GM19023 (cell line): ENCODE measurements around the gene RAD1.

Experiments used
- ATAC-seq: cut with Tn5 transposase; IDR thresholded peaks from one replicate; pipeline ENCODE4 v1.9.1; 2021; ENCODE audit warnings: mild to moderate bottlenecking, moderate library complexity; ENCODE audit not compliant: unreplicated experiment

Gene RAD1

DNA sequence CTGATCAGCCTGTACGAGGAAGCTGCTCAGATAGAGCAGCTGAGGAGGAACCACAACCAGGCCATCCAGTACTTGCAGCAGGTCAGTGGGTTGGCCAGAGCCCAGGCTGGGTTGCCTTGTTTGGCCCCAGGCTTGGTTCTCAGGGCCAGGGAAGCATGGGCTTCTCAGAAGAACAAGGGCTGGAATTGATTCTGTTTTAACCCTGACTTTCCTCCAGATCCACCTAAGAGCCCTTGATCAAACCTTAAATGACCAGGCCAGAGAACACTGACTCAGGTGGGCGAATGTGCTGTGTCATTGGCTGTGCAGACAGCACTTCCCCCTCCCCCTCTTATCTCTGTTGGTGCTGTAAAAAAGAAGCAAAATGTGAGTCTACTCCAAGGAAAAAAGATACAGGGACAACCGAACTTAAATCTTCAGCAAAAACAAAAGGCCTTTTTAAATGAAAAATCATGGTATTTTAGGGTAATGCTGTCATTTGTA, 48.3 kb downstream of the RAD1 start:
- ATAC-seq = no peak

DNA sequence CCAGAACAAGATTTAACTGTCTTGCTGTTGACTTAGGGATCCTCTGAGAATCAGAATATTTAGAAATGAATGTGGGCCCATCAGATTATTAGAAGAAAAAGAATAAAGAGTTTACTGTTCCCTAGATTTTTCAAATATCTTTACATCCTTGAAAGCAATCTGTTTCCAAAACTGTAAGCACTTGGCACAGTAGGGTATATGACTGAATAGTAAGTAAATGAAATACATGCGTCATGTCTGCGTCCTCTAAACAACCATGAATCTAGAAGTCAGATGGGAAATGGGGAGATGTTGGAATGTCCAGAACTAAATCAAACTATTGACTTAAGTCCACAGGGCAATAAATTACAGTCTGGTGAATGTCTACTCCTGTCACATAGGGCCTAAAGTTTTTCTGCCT, 50.2 kb downstream of the RAD1 start:
- no peak for ATAC-seq

DNA sequence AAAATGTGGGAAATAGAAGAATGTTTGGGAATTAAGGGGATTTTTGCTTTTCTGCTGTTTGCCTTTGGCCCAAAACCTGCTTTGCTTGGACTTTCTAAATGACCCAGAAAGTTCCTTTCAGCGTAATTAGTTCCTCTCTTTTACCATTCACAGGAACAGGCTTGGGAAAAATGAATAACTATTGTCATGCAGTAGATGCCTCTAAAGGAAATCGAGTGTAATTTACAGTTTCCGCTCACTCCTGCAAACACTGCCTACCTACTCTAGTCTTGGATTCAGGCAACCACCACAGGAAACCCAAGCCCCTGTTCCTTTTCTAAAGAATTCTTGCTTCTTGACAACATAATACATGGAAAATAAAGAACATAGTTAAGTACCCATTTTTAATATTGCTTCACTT, 51.4 kb downstream of the RAD1 start:
- ATAC-seq = no peak

DNA sequence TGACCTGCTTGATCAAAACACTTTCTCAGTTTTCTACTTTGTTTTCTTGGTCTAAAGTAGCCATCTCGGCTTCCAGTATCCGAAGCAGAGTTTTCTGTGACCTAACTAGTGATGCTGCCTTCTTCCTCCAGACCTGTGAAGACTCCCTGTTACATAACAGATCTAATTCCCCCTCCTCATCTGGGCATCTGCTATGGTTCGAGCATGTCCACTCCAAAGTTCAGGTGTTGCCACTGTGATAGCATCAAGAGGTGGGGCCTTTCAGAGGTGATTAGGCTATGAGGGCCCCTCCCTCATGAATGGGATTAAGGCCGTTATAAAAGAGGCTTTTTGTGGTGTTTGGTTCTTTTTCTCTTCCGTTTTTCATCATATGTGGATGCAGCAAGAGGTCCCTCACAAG, 56.1 kb downstream of the RAD1 start:
- ATAC-seq = no peak

DNA sequence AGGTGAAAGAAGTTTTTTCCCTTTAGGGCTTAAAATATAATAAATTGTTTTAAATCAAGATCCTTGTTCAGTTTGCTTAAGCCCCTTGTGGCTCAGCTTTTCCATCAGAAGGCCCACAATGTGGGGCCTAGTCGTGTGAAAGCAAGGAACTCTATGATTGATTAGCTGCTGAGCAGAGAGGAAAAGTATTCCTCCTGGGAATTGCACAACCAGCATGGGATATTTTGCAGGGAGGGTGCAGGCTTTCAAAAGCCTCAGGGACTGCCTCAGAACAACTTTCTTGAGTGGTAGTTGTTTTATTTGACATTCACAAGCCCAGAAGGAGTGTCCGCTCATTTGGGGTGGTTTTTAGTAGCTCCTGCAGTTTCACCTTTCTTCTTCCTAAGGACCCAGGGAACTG, 56.5 kb downstream of the RAD1 start:
- no peak for ATAC-seq

DNA sequence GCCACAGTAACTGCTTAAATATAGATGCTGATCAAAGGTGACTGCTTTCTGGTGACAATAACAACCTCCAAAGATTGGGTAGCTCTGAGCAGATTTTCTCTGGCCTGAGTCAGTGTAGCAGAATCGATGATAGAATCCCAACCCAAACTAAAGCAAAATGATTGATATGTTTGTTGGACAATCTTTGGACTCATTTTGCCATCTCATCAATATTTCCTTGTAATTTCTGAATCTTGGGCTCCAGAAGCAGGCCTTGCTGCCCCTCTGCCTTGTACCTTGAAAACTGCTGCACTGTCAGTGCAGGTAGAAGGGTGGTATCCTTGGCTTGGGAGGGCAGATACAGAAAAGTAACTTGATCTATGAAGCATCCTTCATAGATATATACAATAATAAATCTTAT, 57.4 kb downstream of the RAD1 start:
- ATAC-seq = no peak

DNA sequence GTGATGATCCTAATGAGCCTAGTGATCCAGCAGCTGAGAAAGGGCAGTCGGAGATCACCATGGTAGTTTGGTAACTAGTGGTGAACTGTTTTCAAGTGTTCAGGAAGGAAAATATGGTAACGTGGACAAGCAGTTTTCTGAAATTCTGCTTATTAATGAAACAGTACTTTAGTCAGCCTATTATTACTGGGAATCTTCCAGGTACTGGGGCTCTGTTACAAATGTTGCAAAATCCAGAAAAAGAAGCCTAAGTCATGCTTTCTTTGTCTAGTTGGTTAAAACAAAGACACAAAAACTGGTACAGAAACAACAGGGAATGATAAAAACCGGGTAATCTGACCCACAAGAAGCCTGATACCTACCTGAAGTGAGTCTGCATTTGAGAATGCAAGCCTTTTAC, 58.1 kb downstream of the RAD1 start:
- no peak for ATAC-seq
